Endothelial cell of umbilical vein (primary cell): Measurements from ENCODE around the gene C1QTNF2. TPM values are rescaled to one million over a fixed set of nuclear protein-coding genes. Genes with fewer than 3 reads are reported as not detected.

Experiments
- BruUV-seq: library from RNA; stranded (reverse); fragments of 400-500 nt; replicated peaks from 2 replicates; lab custom pipeline; 2021; lab: Mats Ljungman, UMichigan
- CTCF ChIA-PET: fragments of 300-600, 350-600 bp; sonication (Branson Sonifier 250); formaldehyde crosslinking; loops from one replicate; lab custom pipeline; 2021; ENCODE audit warnings: antibody characterized with exemption, inconsistent platforms; lab: Charles Lee
- POLR2A ChIA-PET: fragments of 300-600, 350-600 bp; sonication (Branson Sonifier 250); formaldehyde crosslinking; loops from one replicate; lab custom pipeline; 2021; ENCODE audit warnings: antibody characterized with exemption, inconsistent platforms; lab: Charles Lee
- DNase-seq: peaks from one replicate; pipeline ENCODE4 v3.0.0-alpha.2; 2011; ENCODE audit warnings: low read depth, low spot score
- FAIRE-seq: peaks from 2 replicates; lab custom pipeline; 2011; peaks lifted over from hg19 to GRCh38; lab: Jason Lieb, UNC
- H2AFZ ChIP-seq: 2 replicates; pipeline ENCODE4 v1.6.0; 2012; ENCODE audit warnings: low read depth, low read length, control low read depth, inconsistent platforms
- H3K27ac ChIP-seq: 2 replicates; pipeline ENCODE4 v1.5.1; 2011; ENCODE audit warnings: low read depth, mild to moderate bottlenecking, control low read depth, low read length, moderate library complexity; ENCODE audit not compliant: insufficient read depth
- H3K27me3 ChIP-seq, 2 experiments: 2 replicates each; pipeline versions ENCODE4 v1.6.0 to v1.6.1; 2011; ENCODE audit warnings: low read length in 2 of 2, mixed read lengths in 1 of 2; ENCODE audit not compliant: control insufficient read depth in 2 of 2, insufficient read depth in 2 of 2
- H3K36me3 ChIP-seq, 2 experiments: 2 replicates in 1 of 2; 3 replicates in 1 of 2; pipeline ENCODE4 v1.5.1; 2011; ENCODE audit warnings: low read length in 2 of 2, mild to moderate bottlenecking in 1 of 2, moderate library complexity in 1 of 2; ENCODE audit not compliant: control insufficient read depth in 2 of 2, insufficient read depth in 2 of 2; ENCODE audit errors: extremely low read depth in 1 of 2
- H3K4me1 ChIP-seq: 3 replicates; pipeline ENCODE4 v1.5.1; 2011; ENCODE audit warnings: mild to moderate bottlenecking, low read length; ENCODE audit not compliant: control insufficient read depth, insufficient read depth; ENCODE audit errors: extremely low read depth
- H3K4me2 ChIP-seq: 2 replicates; pipeline ENCODE4 v1.6.1; 2011; ENCODE audit warnings: low read length, control low read depth, mixed read lengths; ENCODE audit not compliant: insufficient read depth
- H3K4me3 ChIP-seq, 3 experiments: fragments of 200-600 bp in 1 of 3; sonication (generic), shearing (Covaris generic) in 1 of 3; replicated peaks in 1 of 3; 2 replicates each; pipeline ENCODE4 v1.5.1; 2011 to 2016; ENCODE audit warnings: control low read depth in 3 of 3, low read length in 3 of 3, mild to moderate bottlenecking in 2 of 3, inconsistent platforms in 1 of 3, low read depth in 1 of 3, moderate library complexity in 1 of 3; ENCODE audit not compliant: insufficient read depth in 1 of 3
- H3K79me2 ChIP-seq: 2 replicates; pipeline ENCODE4 v1.6.0; 2012; ENCODE audit warnings: low read length, inconsistent platforms; ENCODE audit not compliant: control insufficient read depth, insufficient read depth
- H3K9ac ChIP-seq: replicated peaks from 2 replicates; pipeline ENCODE3; 2011; ENCODE audit warnings: low read length, control low read depth; ENCODE audit not compliant: insufficient read depth; ENCODE audit errors: extremely low read depth
- H3K9me1 ChIP-seq: replicated peaks from 3 replicates; pipeline ENCODE4 v1.6.0; 2011; ENCODE audit warnings: mild to moderate bottlenecking, low read length; ENCODE audit not compliant: control insufficient read depth, insufficient read depth; ENCODE audit errors: extremely low read depth
- H3K9me3 ChIP-seq: replicated peaks from 2 replicates; pipeline ENCODE4 v1.5.1; 2012; ENCODE audit warnings: low read length, inconsistent platforms; ENCODE audit not compliant: control insufficient read depth, insufficient read depth
- H4K20me1 ChIP-seq: replicated peaks from 2 replicates; pipeline ENCODE3; 2011; ENCODE audit warnings: mild to moderate bottlenecking, low read length; ENCODE audit not compliant: control insufficient read depth, insufficient read depth; ENCODE audit errors: extremely low read depth
- CTCF ChIP-seq, 2 donors: IDR thresholded peaks; 1 replicate in 1 of 2; 2 replicates in 1 of 2; pipeline ENCODE4 v1.5.1; 2011; ENCODE audit warnings: low read length in 2 of 2, mild to moderate bottlenecking in 2 of 2, moderate library complexity in 2 of 2, control low read depth in 1 of 2, inconsistent platforms in 1 of 2, low read depth in 1 of 2; ENCODE audit not compliant: insufficient read depth in 1 of 2; ENCODE audit errors: extremely low read depth in 1 of 2
- EZH2 ChIP-seq: IDR thresholded peaks from 2 replicates; pipeline ENCODE4 v1.6.1; 2012; ENCODE audit warnings: borderline replicate concordance, low read depth, mild to moderate bottlenecking, moderate library complexity, low read length, inconsistent platforms; ENCODE audit not compliant: severe bottlenecking
- FOS ChIP-seq: IDR thresholded peaks from 2 replicates; pipeline ENCODE4 v1.6.1; 2011; ENCODE audit warnings: mild to moderate bottlenecking, low read length, moderate library complexity, borderline replicate concordance; ENCODE audit not compliant: insufficient read depth
- GATA2 ChIP-seq: IDR thresholded peaks from 2 replicates; pipeline ENCODE4 v1.7.0; 2011; ENCODE audit warnings: low read depth, mild to moderate bottlenecking, moderate library complexity, mixed read lengths, low read length; ENCODE audit not compliant: insufficient read length, insufficient read depth
- JUN ChIP-seq: IDR thresholded peaks from 2 replicates; pipeline ENCODE4 v1.6.1; 2011; ENCODE audit warnings: borderline replicate concordance, low read depth; ENCODE audit not compliant: insufficient read length, insufficient read depth
- MAX ChIP-seq: IDR thresholded peaks from 2 replicates; pipeline ENCODE4 v1.6.1; 2011; ENCODE audit not compliant: insufficient read depth, insufficient read length
- MYC ChIP-seq: IDR thresholded peaks from one replicate; pipeline ENCODE4 v1.6.1; 2011; ENCODE audit warnings: mild to moderate bottlenecking, low read depth, low read length
- POLR2A ChIP-seq: IDR thresholded peaks from 2 replicates; pipeline ENCODE4 v1.6.1; 2012; ENCODE audit warnings: low read depth, mild to moderate bottlenecking, control low read depth, low read length
- POLR2AphosphoS5 ChIP-seq: IDR thresholded peaks from 2 replicates; pipeline ENCODE4 v1.6.1; 2012; ENCODE audit warnings: low read depth, mild to moderate bottlenecking, control low read depth, low read length, moderate library complexity; ENCODE audit not compliant: insufficient read depth
- dilution Hi-C: fragments of 300-500 bp; cut with MboI; formaldehyde crosslinking; loops from one replicate; pipeline ENCODE4 v1.15.0; 2019; ENCODE audit warnings: low sequenced_read_pairs; ENCODE audit not compliant: extremely low pct_ligation_motif_present
- intact Hi-C: fragments of 100-400 bp; cut with micrococcal nuclease; formaldehyde crosslinking; loops from one replicate; pipeline ENCODE4 v1.10.0; 2022
- polyA plus RNA-seq, 4 experiments: library from polyadenylated mRNA; depleted of rRNA in 3 of 4; stranded (reverse) in 3 of 4; unstranded in 1 of 4; fragments of >200 nt; gene quantifications; 2 replicates each; pipeline versions ENCODE4 v1.2.1 to v1.2.3, GENCODE V29; 2011 to 2012; ENCODE audit warnings: missing spikeins in 1 of 4
- total RNA-seq: library from RNA; stranded (reverse); gene quantifications from 2 replicates; pipeline ENCODE4 v1.2.3, GENCODE V29; 2021

C1QTNF2 gene
- total and polyA plus RNA-seq, 2 donors (not counting 3 experiments of a cell fraction or from before 2014, with no cell fraction given), result 0.52 to 0.53 TPM

DNA sequence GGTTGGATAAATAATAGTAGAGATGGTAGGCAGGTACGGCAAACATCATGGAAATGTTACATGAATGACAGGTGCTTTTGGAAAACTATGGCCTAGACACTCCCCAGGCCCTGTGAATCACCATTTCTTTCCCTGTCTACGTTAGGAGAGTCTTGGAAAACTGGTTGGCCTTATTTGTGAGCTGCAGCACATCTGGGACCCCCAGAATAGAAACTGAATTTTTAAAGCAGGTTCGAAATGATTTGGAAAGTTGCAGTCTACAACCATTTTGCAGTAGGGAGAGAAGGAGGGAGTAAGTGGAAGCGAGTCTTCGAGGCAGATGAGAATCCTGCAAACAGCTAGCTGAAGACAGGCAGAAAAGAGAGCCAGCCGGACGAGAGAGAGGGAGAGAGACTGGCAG, 13.0 kb downstream of the C1QTNF2 start:
- no peak for FAIRE-seq

DNA sequence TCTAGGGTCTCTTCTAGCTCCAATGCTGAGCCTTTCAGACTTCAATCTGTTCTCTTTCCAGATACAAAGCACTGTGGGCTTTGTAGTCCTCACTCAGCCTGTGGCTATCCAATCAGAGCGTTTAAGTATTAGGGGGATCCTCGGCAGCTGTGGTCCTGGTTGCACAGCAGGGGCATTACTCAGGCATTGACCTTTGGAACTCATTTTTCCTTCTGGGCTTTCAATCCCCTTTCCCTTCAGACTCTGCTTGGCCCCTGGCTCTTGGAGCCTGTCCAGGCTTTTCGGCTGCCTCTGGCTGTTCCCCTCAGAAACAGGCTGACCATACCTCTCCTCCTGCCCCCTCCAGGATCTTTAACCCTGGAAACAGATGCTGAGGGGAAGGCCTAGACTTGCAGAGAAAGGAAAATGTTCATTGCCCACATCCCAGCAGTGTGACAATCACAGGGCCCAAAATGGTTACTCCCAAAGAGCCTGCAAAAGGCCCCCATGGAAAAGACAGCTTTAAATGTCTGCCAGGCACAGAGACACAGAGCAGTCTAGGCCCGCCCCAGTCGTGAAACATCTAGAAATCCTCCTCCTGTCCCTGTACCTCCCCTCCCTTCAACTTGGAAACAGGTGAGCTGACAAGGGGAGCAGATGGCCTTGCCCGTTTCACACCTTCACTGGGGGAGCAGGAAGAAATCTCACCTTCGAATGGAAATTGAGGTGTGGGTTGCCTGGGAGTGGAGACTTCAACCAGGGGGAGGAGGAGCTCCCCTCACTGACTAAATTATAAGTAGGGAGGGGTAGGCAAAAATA, 13.7 kb downstream of the C1QTNF2 start:
- Histone ChIP-seq H3K9me1 (no peaks in the 10 kb centered on the region), H2AFZ (no peak overlapping the region), H4K20me1 (no peaks in the 10 kb centered on the region), H3K9me3 (no peaks in the 10 kb centered on the region), H3K27ac (no peak overlapping the region), H3K4me1 (no peaks in the 10 kb centered on the region), H3K4me3 (no peak overlapping the region), H3K27me3 (peaks cover 0 to 9% of the 10 kb centered on the region in 2 experiments), H3K79me2 (no peaks in the 10 kb centered on the region), H3K36me3 (no peaks in the 10 kb centered on the region), H3K4me2 (no peak overlapping the region), H3K9ac (no peak overlapping the region)
- FAIRE-seq, result no peak
- no TSS peak for BruUV-seq
- intact Hi-C loops (no loop called here), dilution Hi-C loops (no loop called here)
- ChIA-PET CTCF (interaction anchor here (0.6 to 1.9 kb wide), 4 partner anchors 11 to 335 kb away, joined by 3 to 8 read pairs (median 3); no protein-coding TSS in a partner anchor), POLR2A (no interaction called here)
- DNase-seq, result no peak
- TF ChIP-seq FOS (no peak), EZH2 (no peak), CTCF (IDR thresholded peaks at IDR 0.05; ENCODE audit: extremely low read depth in 1 of 2, insufficient read depth in 1 of 2, low read depth in 1 of 2, low read length in 2 of 2) (no peak), MYC (no peak), MAX (no peak), POLR2AphosphoS5 (no peak), JUN (no peak), GATA2 (no peak), POLR2A (no peak)

More for the DNA sequence above, 13.0 kb downstream of the C1QTNF2 start:
- no peak for DNase-seq
- peaks cover 0 to 9% of the 10 kb centered on the region in 2 experiments for H3K27me3 ChIP-seq
- H3K27ac ChIP-seq, result no peak overlapping the region
- no peak overlapping the region for H2AFZ ChIP-seq
- ChIA-PET CTCF (interaction anchor here (0.6 to 1.9 kb wide), 3 partner anchors 12 to 336 kb away, joined by 3 to 8 read pairs (median 3); no protein-coding TSS in a partner anchor), POLR2A (no interaction called here)
- intact Hi-C loops, result no loop called here
- no peaks in the 10 kb centered on the region for H3K79me2 ChIP-seq
- dilution Hi-C loops, result no loop called here
- TF ChIP-seq FOS, result no peak
- no peak for TF ChIP-seq MAX
- TF ChIP-seq POLR2A, result no peak
- no peaks in the 10 kb centered on the region for H3K36me3 ChIP-seq
- no TSS peak for BruUV-seq
- H4K20me1 ChIP-seq, result no peaks in the 10 kb centered on the region
- H3K9me3 ChIP-seq, result no peaks in the 10 kb centered on the region
- H3K4me1 ChIP-seq, result no peaks in the 10 kb centered on the region
- no peak overlapping the region for H3K4me2 ChIP-seq
- no peak overlapping the region for H3K9ac ChIP-seq
- no peaks in the 10 kb centered on the region for H3K9me1 ChIP-seq
- H3K4me3 ChIP-seq, result no peak overlapping the region
